Breast epithelium (tissue), 3 donors: ENCODE results near the gene NFE2L1.

Experiments used
- POLR2A ChIP-seq: fragments of 450-650 bp; IDR thresholded peaks from one replicate; pipeline ENCODE4 v1.6.1; 2016; ENCODE audit warnings: antibody characterized with exemption, mild to moderate bottlenecking, moderate library complexity
- POLR2AphosphoS5 ChIP-seq, 3 donors: sonication (generic); formaldehyde crosslinking; IDR thresholded peaks; one replicate each; pipeline ENCODE4 v1.6.1; 2017; ENCODE audit warnings: antibody characterized with exemption in 3 of 3
- TF ChIP-seq, protein P1 (sequence below), 3 donors: fragments of 450-650 bp; IDR thresholded peaks; one replicate each; pipeline ENCODE4 v1.5.1; 2016 to 2017; ENCODE audit warnings: antibody characterized with exemption in 3 of 3, mild to moderate bottlenecking in 3 of 3, moderate library complexity in 3 of 3

DNA sequence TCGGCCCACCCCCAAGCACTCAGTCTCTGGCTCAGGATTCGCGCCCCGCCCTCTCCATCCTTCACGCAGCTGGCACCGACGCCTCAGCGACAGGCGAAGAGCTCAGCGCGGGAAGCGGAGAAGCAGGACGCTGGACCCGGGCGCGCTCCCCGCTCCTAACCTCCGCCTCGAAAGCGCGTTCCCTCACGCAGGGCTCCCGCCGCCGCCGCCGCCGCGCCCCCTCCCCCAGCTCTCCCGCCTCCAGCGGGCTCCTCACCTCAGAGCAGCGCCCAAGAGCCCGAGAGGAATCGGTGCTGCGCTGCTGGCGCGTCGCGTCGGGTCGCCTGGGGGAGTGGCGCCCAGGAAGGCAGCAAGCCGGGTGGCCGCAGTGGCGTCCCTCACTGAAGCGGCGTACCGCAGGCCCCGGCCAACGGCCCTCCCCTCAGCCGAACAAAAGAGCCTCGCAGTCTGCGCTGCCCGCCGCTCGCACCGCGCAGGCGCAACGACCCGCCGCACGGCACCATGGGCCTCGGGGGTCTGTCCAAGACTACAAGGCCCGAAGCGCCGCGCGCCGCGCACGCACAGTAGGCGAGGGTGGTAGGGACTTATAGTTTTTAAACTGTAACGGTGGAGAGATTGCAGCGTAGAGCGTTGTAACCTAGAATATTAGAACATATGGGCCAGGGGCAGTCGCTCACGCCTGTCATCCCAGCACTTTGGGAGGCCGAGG lies 53.0 kb downstream of the NFE2L1 start, which contains the start of gene CBX1:
- TF ChIP-seq POLR2A: peak; percentile 73
- TF ChIP-seq, protein P1, sequence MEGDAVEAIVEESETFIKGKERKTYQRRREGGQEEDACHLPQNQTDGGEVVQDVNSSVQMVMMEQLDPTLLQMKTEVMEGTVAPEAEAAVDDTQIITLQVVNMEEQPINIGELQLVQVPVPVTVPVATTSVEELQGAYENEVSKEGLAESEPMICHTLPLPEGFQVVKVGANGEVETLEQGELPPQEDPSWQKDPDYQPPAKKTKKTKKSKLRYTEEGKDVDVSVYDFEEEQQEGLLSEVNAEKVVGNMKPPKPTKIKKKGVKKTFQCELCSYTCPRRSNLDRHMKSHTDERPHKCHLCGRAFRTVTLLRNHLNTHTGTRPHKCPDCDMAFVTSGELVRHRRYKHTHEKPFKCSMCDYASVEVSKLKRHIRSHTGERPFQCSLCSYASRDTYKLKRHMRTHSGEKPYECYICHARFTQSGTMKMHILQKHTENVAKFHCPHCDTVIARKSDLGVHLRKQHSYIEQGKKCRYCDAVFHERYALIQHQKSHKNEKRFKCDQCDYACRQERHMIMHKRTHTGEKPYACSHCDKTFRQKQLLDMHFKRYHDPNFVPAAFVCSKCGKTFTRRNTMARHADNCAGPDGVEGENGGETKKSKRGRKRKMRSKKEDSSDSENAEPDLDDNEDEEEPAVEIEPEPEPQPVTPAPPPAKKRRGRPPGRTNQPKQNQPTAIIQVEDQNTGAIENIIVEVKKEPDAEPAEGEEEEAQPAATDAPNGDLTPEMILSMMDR (IDR thresholded peaks at IDR 0.05): no peak
- peak in 2 of 3 donors; percentile 60 to 80 for TF ChIP-seq POLR2AphosphoS5 (IDR thresholded peaks at IDR 0.05)
